ENCODE measurements around the gene SYT14.
"Not testable (repeated sequence)": the region's sequence is repeated elsewhere in the genome, so short reads cannot be mapped to it uniquely, and the experiment has no call there.

Gene SYT14

GRCh38 chr1:209931141-209931540 lies 6.9 kb upstream of the SYT14 start:
- Histone ChIP-seq H3K4me1 (ENCODE audit: control insufficient read depth in 2 of 2, insufficient read depth in 2 of 2, low read length in 2 of 2) (no peaks in the 10 kb centered on the region), H3K9ac (ENCODE audit: low read depth in 1 of 2, low read length in 2 of 2) (no peak overlapping the region), H3K27me3 (ENCODE audit: control insufficient read depth in 2 of 2, insufficient read depth in 2 of 2, low read length in 2 of 2) (no peaks in the 10 kb centered on the region), H3K36me3 (ENCODE audit: control insufficient read depth in 2 of 2, insufficient read depth in 2 of 2, low read length in 2 of 2) (no peaks in the 10 kb centered on the region), H3K9me3 (ENCODE audit: control insufficient read depth in 2 of 2, low read length in 2 of 2) (no peaks in the 10 kb centered on the region), H3K4me3 (ENCODE audit: low read length in 2 of 2) (no peak overlapping the region), H3K27ac (ENCODE audit: low read depth in 2 of 2, low read length in 2 of 2) (no peak overlapping the region)

GRCh38 chr1:209936125-209936524 lies 1.9 kb upstream of the SYT14 start:
- Histone ChIP-seq H3K4me3 (ENCODE audit: low read length in 2 of 2) (no peak overlapping the region), H3K27ac (ENCODE audit: low read depth in 2 of 2, low read length in 2 of 2) (no peak overlapping the region), H3K27me3 (ENCODE audit: control insufficient read depth in 2 of 2, insufficient read depth in 2 of 2, low read length in 2 of 2) (peaks cover 3 to 6% of the 10 kb centered on the region in 2 donors), H3K36me3 (ENCODE audit: control insufficient read depth in 2 of 2, insufficient read depth in 2 of 2, low read length in 2 of 2) (no peaks in the 10 kb centered on the region), H3K9ac (ENCODE audit: low read depth in 1 of 2, low read length in 2 of 2) (no peak overlapping the region), H3K4me1 (ENCODE audit: control insufficient read depth in 2 of 2, insufficient read depth in 2 of 2, low read length in 2 of 2) (no peaks in the 10 kb centered on the region), H3K9me3 (ENCODE audit: control insufficient read depth in 2 of 2, low read length in 2 of 2) (no peaks in the 10 kb centered on the region)

GRCh38 chr1:209945377-209945776 lies 7.4 kb downstream of the SYT14 start:
- Histone ChIP-seq H3K9ac (ENCODE audit: low read depth in 1 of 2, low read length in 2 of 2) (no peak overlapping the region), H3K4me3 (ENCODE audit: low read length in 2 of 2) (no peak overlapping the region), H3K27ac (ENCODE audit: low read depth in 2 of 2, low read length in 2 of 2) (no peak overlapping the region), H3K4me1 (ENCODE audit: control insufficient read depth in 2 of 2, insufficient read depth in 2 of 2, low read length in 2 of 2) (no peaks in the 10 kb centered on the region), H3K27me3 (ENCODE audit: control insufficient read depth in 2 of 2, insufficient read depth in 2 of 2, low read length in 2 of 2) (no peaks in the 10 kb centered on the region), H3K36me3 (ENCODE audit: control insufficient read depth in 2 of 2, insufficient read depth in 2 of 2, low read length in 2 of 2) (no peaks in the 10 kb centered on the region), H3K9me3 (ENCODE audit: control insufficient read depth in 2 of 2, low read length in 2 of 2) (no peaks in the 10 kb centered on the region)

- Histone ChIP-seq H3K27me3 (ENCODE audit: control insufficient read depth in 2 of 2, insufficient read depth in 2 of 2, low read length in 2 of 2) (no peaks in the 10 kb centered on the region), H3K4me3 (ENCODE audit: low read length in 2 of 2) (no peak overlapping the region), H3K9me3 (ENCODE audit: control insufficient read depth in 2 of 2, low read length in 2 of 2) (no peaks in the 10 kb centered on the region), H3K4me1 (ENCODE audit: control insufficient read depth in 2 of 2, insufficient read depth in 2 of 2, low read length in 2 of 2) (no peaks in the 10 kb centered on the region), H3K27ac (ENCODE audit: low read depth in 2 of 2, low read length in 2 of 2) (no peak overlapping the region), H3K9ac (ENCODE audit: low read depth in 1 of 2, low read length in 2 of 2) (no peak overlapping the region), H3K36me3 (ENCODE audit: control insufficient read depth in 2 of 2, insufficient read depth in 2 of 2, low read length in 2 of 2) (no peaks in the 10 kb centered on the region)
Measured at GRCh38 chr1:209948155-209948554, 10.1 kb downstream of the SYT14 start.

- no peaks in the 10 kb centered on the region for H3K36me3 ChIP-seq (ENCODE audit: control insufficient read depth in 2 of 2, insufficient read depth in 2 of 2, low read length in 2 of 2)
- H3K27ac ChIP-seq (ENCODE audit: low read depth in 2 of 2, low read length in 2 of 2): no peak overlapping the region
- H3K27me3 ChIP-seq (ENCODE audit: control insufficient read depth in 2 of 2, insufficient read depth in 2 of 2, low read length in 2 of 2): no peaks in the 10 kb centered on the region
- no peak overlapping the region for H3K9ac ChIP-seq (ENCODE audit: low read depth in 1 of 2, low read length in 2 of 2)
- H3K9me3 ChIP-seq (ENCODE audit: control insufficient read depth in 2 of 2, low read length in 2 of 2): no peaks in the 10 kb centered on the region
- no peak overlapping the region for H3K4me3 ChIP-seq (ENCODE audit: low read length in 2 of 2)
- H3K4me1 ChIP-seq (ENCODE audit: control insufficient read depth in 2 of 2, insufficient read depth in 2 of 2, low read length in 2 of 2): no peaks in the 10 kb centered on the region
Measured at GRCh38 chr1:209956116-209956515, 18.1 kb downstream of the SYT14 start.

- Histone ChIP-seq H3K4me1 (ENCODE audit: control insufficient read depth in 2 of 2, insufficient read depth in 2 of 2, low read length in 2 of 2) (no peaks in the 10 kb centered on the region), H3K4me3 (ENCODE audit: low read length in 2 of 2) (no peak overlapping the region), H3K27me3 (ENCODE audit: control insufficient read depth in 2 of 2, insufficient read depth in 2 of 2, low read length in 2 of 2) (no peaks in the 10 kb centered on the region), H3K9me3 (ENCODE audit: control insufficient read depth in 2 of 2, low read length in 2 of 2) (no peaks in the 10 kb centered on the region), H3K9ac (ENCODE audit: low read depth in 1 of 2, low read length in 2 of 2) (no peak overlapping the region), H3K27ac (ENCODE audit: low read depth in 2 of 2, low read length in 2 of 2) (no peak overlapping the region), H3K36me3 (ENCODE audit: control insufficient read depth in 2 of 2, insufficient read depth in 2 of 2, low read length in 2 of 2) (no peaks in the 10 kb centered on the region)
Measured at GRCh38 chr1:209959623-209960022, 21.6 kb downstream of the SYT14 start.

- H3K4me3 ChIP-seq (ENCODE audit: low read length in 2 of 2): no peak overlapping the region
Measured at GRCh38 chr1:209960926-209961325, 22.9 kb downstream of the SYT14 start.

GRCh38 chr1:209962388-209962787 lies 24.4 kb downstream of the SYT14 start:
- H3K4me3 ChIP-seq (ENCODE audit: low read length in 2 of 2): no peak overlapping the region
- H3K27ac ChIP-seq (ENCODE audit: low read depth in 2 of 2, low read length in 2 of 2): no peak overlapping the region
- no peaks in the 10 kb centered on the region for H3K4me1 ChIP-seq (ENCODE audit: control insufficient read depth in 2 of 2, insufficient read depth in 2 of 2, low read length in 2 of 2)
- no peaks in the 10 kb centered on the region for H3K36me3 ChIP-seq (ENCODE audit: control insufficient read depth in 2 of 2, insufficient read depth in 2 of 2, low read length in 2 of 2)
- H3K27me3 ChIP-seq (ENCODE audit: control insufficient read depth in 2 of 2, insufficient read depth in 2 of 2, low read length in 2 of 2): no peaks in the 10 kb centered on the region
- H3K9me3 ChIP-seq (ENCODE audit: control insufficient read depth in 2 of 2, low read length in 2 of 2): no peaks in the 10 kb centered on the region
- no peak overlapping the region for H3K9ac ChIP-seq (ENCODE audit: low read depth in 1 of 2, low read length in 2 of 2)

More at GRCh38 chr1:209960926-209961325, 22.9 kb downstream of the SYT14 start:
- Histone ChIP-seq H3K4me1 (ENCODE audit: control insufficient read depth in 2 of 2, insufficient read depth in 2 of 2, low read length in 2 of 2) (no peaks in the 10 kb centered on the region), H3K9me3 (ENCODE audit: control insufficient read depth in 2 of 2, low read length in 2 of 2) (no peaks in the 10 kb centered on the region), H3K27me3 (ENCODE audit: control insufficient read depth in 2 of 2, insufficient read depth in 2 of 2, low read length in 2 of 2) (no peaks in the 10 kb centered on the region), H3K36me3 (ENCODE audit: control insufficient read depth in 2 of 2, insufficient read depth in 2 of 2, low read length in 2 of 2) (no peaks in the 10 kb centered on the region), H3K9ac (ENCODE audit: low read depth in 1 of 2, low read length in 2 of 2) (no peak overlapping the region), H3K27ac (ENCODE audit: low read depth in 2 of 2, low read length in 2 of 2) (no peak overlapping the region)

GRCh38 chr1:209962856-209963255 lies 24.8 kb downstream of the SYT14 start:
- Histone ChIP-seq H3K9ac (ENCODE audit: low read depth in 1 of 2, low read length in 2 of 2) (no peak overlapping the region), H3K4me3 (ENCODE audit: low read length in 2 of 2) (no peak overlapping the region), H3K9me3 (ENCODE audit: control insufficient read depth in 2 of 2, low read length in 2 of 2) (no peaks in the 10 kb centered on the region), H3K4me1 (ENCODE audit: control insufficient read depth in 2 of 2, insufficient read depth in 2 of 2, low read length in 2 of 2) (no peaks in the 10 kb centered on the region), H3K27ac (ENCODE audit: low read depth in 2 of 2, low read length in 2 of 2) (no peak overlapping the region), H3K36me3 (ENCODE audit: control insufficient read depth in 2 of 2, insufficient read depth in 2 of 2, low read length in 2 of 2) (no peaks in the 10 kb centered on the region), H3K27me3 (ENCODE audit: control insufficient read depth in 2 of 2, insufficient read depth in 2 of 2, low read length in 2 of 2) (no peaks in the 10 kb centered on the region)

GRCh38 chr1:209965996-209966395 lies 28.0 kb downstream of the SYT14 start:
- Histone ChIP-seq H3K27ac (ENCODE audit: low read depth in 2 of 2, low read length in 2 of 2) (no peak overlapping the region), H3K4me3 (ENCODE audit: low read length in 2 of 2) (no peak overlapping the region), H3K9me3 (ENCODE audit: control insufficient read depth in 2 of 2, low read length in 2 of 2) (no peaks in the 10 kb centered on the region), H3K27me3 (ENCODE audit: control insufficient read depth in 2 of 2, insufficient read depth in 2 of 2, low read length in 2 of 2) (no peaks in the 10 kb centered on the region), H3K36me3 (ENCODE audit: control insufficient read depth in 2 of 2, insufficient read depth in 2 of 2, low read length in 2 of 2) (no peaks in the 10 kb centered on the region), H3K9ac (ENCODE audit: low read depth in 1 of 2, low read length in 2 of 2) (no peak overlapping the region), H3K4me1 (ENCODE audit: control insufficient read depth in 2 of 2, insufficient read depth in 2 of 2, low read length in 2 of 2) (no peaks in the 10 kb centered on the region)

GRCh38 chr1:209978721-209979120 lies 40.7 kb downstream of the SYT14 start:
- not testable (repeated sequence) for H3K27ac ChIP-seq (ENCODE audit: low read depth in 2 of 2, low read length in 2 of 2)

More at GRCh38 chr1:209978721-209979120, 40.7 kb downstream of the SYT14 start:
- not testable (repeated sequence) for H3K9ac ChIP-seq (ENCODE audit: low read depth in 1 of 2, low read length in 2 of 2); H3K36me3 ChIP-seq (ENCODE audit: control insufficient read depth in 2 of 2, insufficient read depth in 2 of 2, low read length in 2 of 2); H3K9me3 ChIP-seq (ENCODE audit: control insufficient read depth in 2 of 2, low read length in 2 of 2); H3K4me3 ChIP-seq (ENCODE audit: low read length in 2 of 2); H3K4me1 ChIP-seq (ENCODE audit: control insufficient read depth in 2 of 2, insufficient read depth in 2 of 2, low read length in 2 of 2); H3K27me3 ChIP-seq (ENCODE audit: control insufficient read depth in 2 of 2, insufficient read depth in 2 of 2, low read length in 2 of 2)

Data from mucosa of rectum (tissue), 2 donors.